Measurements from ENCODE around the gene BMF. TPM values are rescaled to one million over a fixed set of nuclear protein-coding genes. Genes with fewer than 3 reads are reported as not detected.
A peak's percentile ranks its signal among the peaks of the same experiment; 100 is the strongest.

BMF gene
- total RNA-seq, 2 experiments from 2014 or later, result 20.6 to 24.6 TPM

DNA sequence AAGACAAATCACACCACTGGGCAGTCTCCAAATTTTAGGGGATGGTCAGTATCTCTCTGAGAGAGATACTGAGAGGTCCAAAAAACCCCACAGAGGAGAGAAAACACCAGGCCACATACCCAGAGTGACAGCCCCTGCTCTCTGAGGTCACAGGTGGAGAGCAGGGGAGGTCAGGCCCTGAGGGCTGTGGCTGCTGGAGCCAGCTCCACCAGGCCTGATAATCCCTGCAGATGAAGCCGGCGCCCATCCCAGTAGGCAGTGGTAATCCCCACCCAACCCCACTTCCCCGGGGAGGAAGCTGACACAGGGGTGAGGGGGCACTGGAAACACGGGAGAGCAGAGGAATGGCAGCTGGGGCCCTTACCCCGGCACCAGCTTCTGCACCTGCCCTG, 38.5 kb downstream of the BMF start:
- H3K9me3 Mint-ChIP-seq, result no peaks in the 10 kb centered on the region
- ATAC-seq (ENCODE audit: low read depth) (no peak), DNase-seq (no peak)
- H3K36me3 Mint-ChIP-seq, result no peaks in the 10 kb centered on the region
- no peak overlapping the region for H3K27ac Mint-ChIP-seq
- H3K4me1 Mint-ChIP-seq, result peaks cover 8% of the 10 kb centered on the region
- peaks cover 2% of the 10 kb centered on the region for H3K27me3 Mint-ChIP-seq
- H3K4me3 Mint-ChIP-seq, result no peak overlapping the region
- POLR2A ChIA-PET, result no interaction called here

- POLR2A ChIA-PET, result no interaction called here
- no peaks in the 10 kb centered on the region for H3K36me3 Mint-ChIP-seq
- no peak for ATAC-seq (ENCODE audit: low read depth)
- H3K4me3 Mint-ChIP-seq, result no peak overlapping the region
- H3K9me3 Mint-ChIP-seq, result no peaks in the 10 kb centered on the region
- H3K4me1 Mint-ChIP-seq, result peaks cover 15% of the 10 kb centered on the region
- DNase-seq, result no peak
- no peak overlapping the region for H3K27ac Mint-ChIP-seq
- H3K27me3 Mint-ChIP-seq, result peaks cover 2% of the 10 kb centered on the region
Observed at GRCh38 chr15:40069178-40070165, 39.2 kb downstream of the BMF start.

DNA sequence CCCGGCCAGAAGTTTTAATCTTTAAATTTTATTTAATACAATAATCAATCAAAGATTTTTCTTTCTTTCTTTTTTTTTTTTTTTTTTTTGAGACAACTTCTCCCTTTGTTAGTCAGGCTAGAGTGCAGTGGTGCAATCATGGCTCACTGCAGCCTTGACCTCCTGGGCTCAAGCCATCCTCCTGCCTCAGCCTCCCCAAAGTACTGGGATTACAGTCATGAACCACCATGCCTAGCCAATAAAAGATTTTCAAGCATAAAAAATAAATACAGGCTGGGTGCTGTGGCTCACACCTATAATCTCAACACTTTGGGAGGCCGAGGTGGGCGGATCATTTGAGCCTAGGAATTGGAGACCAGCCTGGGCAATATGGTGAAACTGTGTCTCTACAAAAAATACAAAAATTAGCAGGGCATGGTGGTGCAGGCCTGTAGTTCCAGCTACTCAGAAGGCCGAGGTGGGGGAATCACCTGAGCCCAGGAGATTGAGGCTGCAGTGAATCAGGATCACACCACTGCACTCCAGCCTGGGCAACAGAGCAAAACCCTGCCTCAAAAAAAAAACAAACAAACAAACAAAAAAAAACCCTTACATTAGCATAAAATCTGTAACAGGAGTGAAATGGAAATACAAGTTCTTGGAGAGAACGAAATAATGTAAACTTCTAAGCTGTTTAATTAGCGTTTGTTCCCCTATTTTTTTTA, 40.6 kb downstream of the BMF start:
- peaks cover 2% of the 10 kb centered on the region for H3K27me3 Mint-ChIP-seq
- peaks cover 8% of the 10 kb centered on the region for H3K4me1 Mint-ChIP-seq
- no peak for DNase-seq
- POLR2A ChIA-PET, result interaction anchor here (0.7 kb wide), 2 partner anchors 23 to 32 kb away, joined by 3 read pairs; no protein-coding TSS in a partner anchor
- no peak for ATAC-seq (ENCODE audit: low read depth)
- no peak overlapping the region for H3K4me3 Mint-ChIP-seq
- H3K36me3 Mint-ChIP-seq, result no peaks in the 10 kb centered on the region
- H3K9me3 Mint-ChIP-seq, result no peaks in the 10 kb centered on the region
- no peak overlapping the region for H3K27ac Mint-ChIP-seq

DNA sequence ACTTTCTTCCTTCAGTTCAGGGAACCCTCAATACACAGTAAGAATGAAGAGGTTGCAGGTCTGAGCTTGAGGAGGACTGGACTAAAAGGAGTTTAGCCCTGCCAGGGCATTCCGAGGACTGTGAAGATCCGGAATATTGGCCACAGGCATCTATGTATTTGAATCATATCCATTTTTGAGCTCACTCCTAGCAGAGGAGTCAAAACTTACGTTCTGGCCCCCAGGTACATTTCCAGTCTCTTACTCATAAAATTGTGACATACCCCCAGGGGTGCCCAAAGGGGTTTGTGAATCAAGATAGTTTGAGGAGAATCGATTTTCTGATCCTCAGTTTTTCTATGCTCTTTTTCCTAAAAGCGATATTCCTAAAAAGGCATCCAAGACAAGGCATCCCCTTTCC, 42.1 kb downstream of the BMF start:
- no peak for ATAC-seq (ENCODE audit: low read depth)
- no peaks in the 10 kb centered on the region for H3K36me3 Mint-ChIP-seq
- POLR2A ChIA-PET, result interaction anchor here (0.9 kb wide), 1 partner anchor 32 kb away, joined by 4 read pairs; no protein-coding TSS in a partner anchor

DNA sequence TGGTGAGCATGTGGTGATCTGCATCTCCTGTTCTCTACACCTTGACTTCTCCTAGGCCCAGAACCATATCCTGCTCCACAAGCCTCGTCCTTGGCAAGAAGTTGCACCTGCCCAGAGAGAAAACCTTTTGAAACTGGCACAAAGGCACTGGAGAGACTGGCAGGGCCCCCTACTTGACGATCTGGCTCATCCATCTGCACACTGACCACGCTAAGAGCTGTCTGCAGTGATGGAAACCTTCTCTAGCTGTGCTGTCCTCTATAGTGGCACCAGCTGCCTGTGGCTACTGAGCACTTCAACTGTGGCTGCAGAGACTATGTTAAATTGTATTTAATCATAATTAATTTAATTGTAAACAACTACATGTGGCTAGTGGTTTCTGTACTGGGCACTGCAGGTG, 43.5 kb downstream of the BMF start:
- no peaks in the 10 kb centered on the region for H3K27me3 Mint-ChIP-seq
- POLR2A ChIA-PET, result interaction anchor here (1.6 kb wide), 1 partner anchor 9 kb away, joined by 5 read pairs; no protein-coding TSS in a partner anchor
- H3K4me1 Mint-ChIP-seq, result peaks cover 8% of the 10 kb centered on the region
- H3K9me3 Mint-ChIP-seq, result no peaks in the 10 kb centered on the region
- no peak for DNase-seq
- peaks cover 3% of the 10 kb centered on the region for H3K36me3 Mint-ChIP-seq
- ATAC-seq (ENCODE audit: low read depth), result no peak
- no peak overlapping the region for H3K4me3 Mint-ChIP-seq
- no peak overlapping the region for H3K27ac Mint-ChIP-seq

More for the DNA sequence above, 42.1 kb downstream of the BMF start:
- Mint-ChIP-seq H3K9me3 (no peaks in the 10 kb centered on the region), H3K4me3 (no peak overlapping the region), H3K27ac (no peak overlapping the region), H3K27me3 (no peaks in the 10 kb centered on the region), H3K4me1 (peaks cover 8% of the 10 kb centered on the region)
- no peak for DNase-seq

DNA sequence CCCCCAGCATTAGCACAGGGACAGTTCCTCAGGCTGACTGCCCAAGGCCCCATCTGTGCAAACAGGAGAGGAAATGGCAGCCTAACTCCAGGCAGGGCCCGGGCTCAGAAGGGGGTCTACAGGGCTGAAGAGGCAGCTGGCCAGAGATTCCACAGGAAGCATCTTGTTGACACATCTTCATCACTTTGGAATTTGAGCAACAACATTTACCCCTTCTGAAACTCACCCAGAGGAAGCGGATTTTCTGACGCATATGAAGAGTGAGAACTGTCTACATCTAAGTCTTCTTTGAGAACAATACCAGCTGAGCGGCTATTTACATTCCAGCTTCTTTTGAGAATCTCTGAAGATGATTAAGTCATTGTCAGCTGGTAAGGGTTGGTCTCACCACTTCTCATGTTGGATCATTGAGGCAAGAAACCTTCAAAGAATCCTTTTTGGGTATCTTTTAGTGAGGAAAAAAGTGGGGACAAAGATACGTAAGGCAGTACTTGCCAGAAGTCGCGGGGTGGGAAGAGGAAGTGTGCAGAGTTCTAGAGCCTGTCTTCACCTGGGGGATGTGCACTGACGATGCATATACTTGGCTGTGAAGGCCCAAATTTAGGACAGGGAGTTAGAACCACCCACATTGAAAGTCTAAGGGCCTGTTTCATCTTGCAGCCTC, 44.3 kb downstream of the BMF start:
- no peaks in the 10 kb centered on the region for H3K27me3 Mint-ChIP-seq
- DNase-seq (no peak), ATAC-seq (ENCODE audit: low read depth) (no peak)
- POLR2A ChIA-PET, result interaction anchor here (0.7 to 1.6 kb wide), 2 partner anchors 9 to 16 kb away, joined by 3 to 5 read pairs; no protein-coding TSS in a partner anchor
- H3K4me1 Mint-ChIP-seq, result peaks cover 12% of the 10 kb centered on the region
- no peaks in the 10 kb centered on the region for H3K9me3 Mint-ChIP-seq
- peaks cover 4% of the 10 kb centered on the region for H3K36me3 Mint-ChIP-seq
- peak overlapping the region; percentile 4 for H3K27ac Mint-ChIP-seq
- no peak overlapping the region for H3K4me3 Mint-ChIP-seq

DNA sequence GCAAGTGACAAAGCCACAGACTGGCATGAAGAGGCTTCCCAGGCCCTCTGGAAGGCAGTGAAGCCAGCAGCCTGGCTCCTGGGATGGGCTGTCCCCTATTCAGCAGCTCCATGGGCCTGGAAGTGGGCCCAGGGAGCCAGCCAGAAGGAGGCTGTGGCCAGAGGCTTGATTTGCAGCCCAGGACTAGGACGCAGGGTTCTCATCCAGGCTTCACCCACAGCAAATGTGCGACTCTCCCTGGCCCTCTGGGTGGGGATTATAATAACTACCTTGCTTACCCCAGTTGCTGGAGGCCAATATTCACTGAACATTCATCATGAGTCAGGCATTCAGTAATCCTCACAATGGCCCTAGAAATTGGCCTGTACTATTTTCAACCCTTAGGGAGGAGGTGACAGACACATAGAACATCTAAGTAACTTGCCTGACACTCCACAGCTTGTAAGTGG, 45.1 kb downstream of the BMF start:
- DNase-seq (no peak), ATAC-seq (ENCODE audit: low read depth) (no peak)
- Mint-ChIP-seq H3K36me3 (peaks cover 6% of the 10 kb centered on the region), H3K27ac (no peak overlapping the region), H3K9me3 (no peaks in the 10 kb centered on the region), H3K27me3 (no peaks in the 10 kb centered on the region), H3K4me3 (no peak overlapping the region), H3K4me1 (peaks cover 14% of the 10 kb centered on the region)
- POLR2A ChIA-PET, result no interaction called here

DNA sequence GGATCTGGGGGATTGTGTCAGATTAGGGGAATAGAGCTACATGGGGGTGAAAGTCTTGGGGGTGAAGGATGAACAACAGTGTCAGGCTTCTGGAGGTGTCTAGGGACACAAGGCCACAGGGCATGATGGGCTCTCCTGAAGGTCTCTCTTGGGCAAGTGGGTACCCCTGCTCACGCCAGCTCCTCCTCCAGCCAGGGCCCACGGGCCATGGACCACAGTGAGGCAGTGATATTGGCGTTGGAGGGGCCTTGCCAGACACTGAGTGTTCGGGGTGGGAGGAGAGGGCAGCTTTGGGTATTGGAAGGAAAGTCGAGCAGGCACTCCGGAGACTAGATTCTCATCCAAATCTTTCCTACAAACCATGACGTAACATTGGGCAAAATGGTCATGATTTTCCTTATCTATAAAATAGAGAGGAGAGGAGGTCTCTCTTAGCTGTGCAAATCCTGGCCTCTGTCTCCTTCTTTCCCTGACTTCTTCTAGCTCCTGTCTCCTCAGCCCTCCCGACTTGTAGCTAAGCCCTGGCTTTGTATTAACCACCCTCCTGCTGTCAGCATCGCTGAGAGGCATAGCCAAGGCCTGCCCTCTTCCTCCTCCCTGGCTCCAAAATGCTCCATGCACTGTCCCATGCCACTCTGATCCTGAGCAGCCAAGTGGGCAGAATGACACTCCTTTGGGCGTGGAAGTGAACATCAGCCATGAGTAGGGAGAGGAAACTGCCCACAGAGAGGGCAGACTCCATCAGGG, 45.7 kb downstream of the BMF start:
- POLR2A ChIA-PET, result no interaction called here
- DNase-seq (no peak), ATAC-seq (ENCODE audit: low read depth) (no peak)
- Mint-ChIP-seq H3K36me3 (peaks cover 10% of the 10 kb centered on the region), H3K9me3 (no peaks in the 10 kb centered on the region), H3K27me3 (no peaks in the 10 kb centered on the region), H3K4me1 (peaks cover 20% of the 10 kb centered on the region), H3K27ac (no peak overlapping the region), H3K4me3 (no peak overlapping the region)

DNA sequence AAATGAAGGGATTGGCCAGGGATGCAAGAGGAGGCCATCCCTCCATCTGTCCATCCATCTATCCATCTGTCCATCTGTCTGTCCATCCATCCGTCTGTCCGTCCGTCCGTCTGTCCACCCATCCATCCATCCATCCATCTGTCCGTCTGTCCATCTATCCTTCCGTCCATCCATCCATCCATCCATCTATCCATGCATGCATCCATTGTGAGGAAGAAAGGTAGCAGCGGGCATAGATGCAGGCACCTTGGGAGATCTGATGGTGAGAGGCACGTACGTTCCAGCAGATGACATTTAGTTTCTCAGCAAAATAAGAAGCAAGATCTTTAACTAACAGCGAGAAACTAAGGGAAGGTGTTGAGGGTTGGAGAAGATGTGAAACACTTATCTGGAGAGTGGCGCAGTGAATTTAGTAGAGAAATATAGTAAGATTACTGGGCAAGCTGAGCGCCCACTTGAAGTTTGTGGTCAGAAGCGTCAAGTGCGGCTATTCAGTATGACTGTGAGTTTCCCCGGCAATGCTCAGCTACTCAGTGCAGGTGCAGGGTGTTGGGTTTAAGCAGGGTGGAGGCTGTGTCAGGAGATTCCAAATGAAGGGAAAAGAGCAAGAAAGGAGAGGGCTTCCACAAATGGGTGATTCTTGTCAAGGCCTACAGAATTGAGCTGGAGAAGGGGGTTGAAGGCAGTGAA, 47.3 kb downstream of the BMF start:
- DNase-seq, result no peak
- Mint-ChIP-seq H3K4me3 (no peak overlapping the region), H3K27me3 (no peaks in the 10 kb centered on the region), H3K9me3 (no peaks in the 10 kb centered on the region), H3K27ac (no peak overlapping the region), H3K4me1 (peaks cover 26% of the 10 kb centered on the region), H3K36me3 (peaks cover 10% of the 10 kb centered on the region)
- no peak for ATAC-seq (ENCODE audit: low read depth)
- POLR2A ChIA-PET, result no interaction called here

DNA sequence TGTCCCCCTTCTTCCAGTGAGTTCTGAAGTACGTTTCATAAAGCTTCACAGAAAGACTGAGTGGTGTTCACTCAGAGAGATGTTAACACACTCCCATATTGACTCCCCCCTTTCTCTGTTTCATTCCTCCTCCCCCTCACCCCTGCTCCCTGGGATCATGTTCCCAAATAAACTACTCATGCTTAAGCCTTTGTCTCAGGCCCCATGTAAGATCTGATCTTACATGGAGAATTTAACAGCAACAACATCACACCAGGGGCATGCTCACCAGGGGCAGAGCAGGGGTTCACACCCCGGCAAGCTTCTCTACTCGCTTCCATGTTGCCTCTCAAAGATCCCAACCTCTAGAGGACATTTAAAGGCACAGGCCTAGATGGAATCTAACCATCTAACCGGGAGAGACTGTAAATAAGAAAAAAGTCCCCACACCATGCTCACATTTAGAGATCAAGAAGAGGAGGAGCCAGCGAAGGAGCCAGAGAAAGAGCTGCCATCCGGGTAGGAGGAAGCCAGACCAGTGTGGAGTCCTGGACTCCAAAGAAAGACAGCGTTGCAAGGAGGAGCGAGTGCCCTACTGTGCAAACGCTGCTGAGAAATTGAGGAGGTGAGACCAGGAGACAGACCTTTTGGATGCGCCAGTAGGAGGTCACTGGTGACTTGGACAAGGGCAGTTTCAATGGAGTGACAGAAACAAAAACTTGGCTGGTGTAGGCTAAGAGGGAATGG, 48.3 kb downstream of the BMF start:
- DNase-seq (no peak), ATAC-seq (ENCODE audit: low read depth) (no peak)
- POLR2A ChIA-PET, result interaction anchor here (0.6 to 1.1 kb wide), 2 partner anchors 13 to 38 kb away, joined by 3 read pairs; no protein-coding TSS in a partner anchor
- Mint-ChIP-seq H3K27ac (no peak overlapping the region), H3K4me1 (peaks cover 28% of the 10 kb centered on the region), H3K4me3 (no peak overlapping the region), H3K36me3 (peaks cover 10% of the 10 kb centered on the region), H3K9me3 (no peaks in the 10 kb centered on the region), H3K27me3 (no peaks in the 10 kb centered on the region)

GRCh38 chr15:40059821-40060220, 48.9 kb downstream of the BMF start:
- H3K27me3 Mint-ChIP-seq, result no peaks in the 10 kb centered on the region
- H3K27ac Mint-ChIP-seq, result no peak overlapping the region
- peaks cover 29% of the 10 kb centered on the region for H3K4me1 Mint-ChIP-seq
- H3K9me3 Mint-ChIP-seq, result no peaks in the 10 kb centered on the region
- H3K36me3 Mint-ChIP-seq, result peaks cover 10% of the 10 kb centered on the region
- DNase-seq (no peak), ATAC-seq (ENCODE audit: low read depth) (no peak)
- no peak overlapping the region for H3K4me3 Mint-ChIP-seq
- POLR2A ChIA-PET, result interaction anchor here (0.6 to 1.1 kb wide), 2 partner anchors 13 to 39 kb away, joined by 3 read pairs; no protein-coding TSS in a partner anchor
